Skeletal muscle satellite cell (primary cell): ENCODE measurements around the gene TAS2R5.
"Not testable (repeated sequence)": the region's sequence is repeated elsewhere in the genome, so short reads cannot be mapped to it uniquely, and the experiment has no call there.

Source experiments
- H3K27me3 ChIP-seq: 2 replicates; pipeline ENCODE4 v1.7.0; 2013; ENCODE audit warnings: low read length; ENCODE audit not compliant: control insufficient read depth, insufficient read depth
- H3K36me3 ChIP-seq: 2 replicates; pipeline ENCODE4 v1.7.0; 2013; ENCODE audit warnings: mild to moderate bottlenecking, control low read depth, low read length; ENCODE audit not compliant: insufficient read depth
- H3K4me1 ChIP-seq: 2 replicates; pipeline ENCODE4 v1.7.0; 2013; ENCODE audit warnings: low read length; ENCODE audit not compliant: control insufficient read depth, insufficient read depth
- H3K4me2 ChIP-seq: 2 replicates; pipeline ENCODE4 v1.7.0; 2013; ENCODE audit warnings: mild to moderate bottlenecking, low read length
- H3K4me3 ChIP-seq: 2 replicates; pipeline ENCODE4 v1.7.0; 2013; ENCODE audit warnings: low read length
- H3K9ac ChIP-seq: 2 replicates; pipeline ENCODE4 v1.7.0; 2013; ENCODE audit warnings: mild to moderate bottlenecking, low read depth, low read length, moderate library complexity
- H3K9me3 ChIP-seq: replicated peaks from 2 replicates; pipeline ENCODE4 v1.7.0; 2013; ENCODE audit warnings: mild to moderate bottlenecking, control low read depth, low read length

The TAS2R5 gene

DNA sequence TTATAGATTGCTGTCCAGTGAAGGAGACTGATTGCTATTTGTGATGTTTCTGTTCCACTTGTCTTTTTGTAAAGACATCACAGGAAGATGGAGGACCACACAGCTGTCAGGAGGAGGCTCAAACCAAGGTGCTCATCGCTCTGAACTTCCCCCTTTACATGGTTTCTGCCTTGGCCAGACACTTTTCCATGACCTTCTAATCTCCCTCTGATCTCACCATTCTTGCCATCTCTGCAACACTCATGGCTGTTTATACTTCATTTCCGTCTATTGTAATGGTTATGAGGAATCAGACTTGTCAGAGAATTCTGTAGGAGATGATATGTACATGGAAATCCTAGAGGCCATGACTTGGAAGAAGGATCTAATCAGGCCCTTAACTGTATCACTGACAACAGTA lies 1.7 kb upstream of the TAS2R5 start:
- Histone ChIP-seq H3K36me3 (no peaks in the 10 kb centered on the region), H3K27me3 (no peaks in the 10 kb centered on the region), H3K4me1 (no peaks in the 10 kb centered on the region), H3K9me3 (no peaks in the 10 kb centered on the region), H3K4me3 (no peak overlapping the region), H3K9ac (no peak overlapping the region), H3K4me2 (no peak overlapping the region)

- no peaks in the 10 kb centered on the region for H3K9me3 ChIP-seq
- H3K9ac ChIP-seq, result no peak overlapping the region
- no peaks in the 10 kb centered on the region for H3K36me3 ChIP-seq
- H3K27me3 ChIP-seq, result no peaks in the 10 kb centered on the region
- H3K4me3 ChIP-seq, result no peak overlapping the region
- no peak overlapping the region for H3K4me2 ChIP-seq
- no peaks in the 10 kb centered on the region for H3K4me1 ChIP-seq
These were observed 2.5 kb downstream of the TAS2R5 start for GRCh38 chr7:141792526-141792925.

- Histone ChIP-seq H3K9me3 (no peaks in the 10 kb centered on the region), H3K36me3 (no peaks in the 10 kb centered on the region), H3K9ac (no peak overlapping the region), H3K4me3 (no peak overlapping the region), H3K4me1 (no peaks in the 10 kb centered on the region), H3K27me3 (no peaks in the 10 kb centered on the region), H3K4me2 (no peak overlapping the region)
These were observed 30.1 kb downstream of the TAS2R5 start for GRCh38 chr7:141820067-141820466.

- not testable (repeated sequence) for H3K9ac ChIP-seq, H3K36me3 ChIP-seq, H3K27me3 ChIP-seq, H3K9me3 ChIP-seq, H3K4me1 ChIP-seq, H3K4me3 ChIP-seq, H3K4me2 ChIP-seq
These were observed 32.4 kb downstream of the TAS2R5 start for GRCh38 chr7:141822432-141822831.

DNA sequence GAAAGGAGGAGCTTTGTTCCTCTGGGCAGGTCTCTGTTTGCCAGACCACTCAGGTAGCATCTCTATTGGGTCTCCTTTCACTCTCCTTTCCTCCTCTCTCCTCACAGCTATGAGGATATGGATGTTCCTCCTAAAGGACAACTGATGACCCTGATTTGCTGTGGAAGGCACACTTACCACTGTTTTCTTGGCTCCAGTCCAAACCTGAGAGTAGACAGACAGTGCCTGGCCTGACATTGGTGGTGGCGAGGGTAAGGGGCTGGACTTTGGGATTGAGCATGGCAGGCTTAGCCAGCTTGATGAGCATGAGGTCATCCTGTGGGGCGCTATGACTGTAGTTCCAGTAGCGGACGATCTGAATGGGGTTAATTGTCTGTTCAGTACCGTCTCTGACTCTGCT lies 47.7 kb downstream of the TAS2R5 start:
- no peak overlapping the region for H3K4me3 ChIP-seq
- no peak overlapping the region for H3K9ac ChIP-seq
- H3K4me1 ChIP-seq, result no peaks in the 10 kb centered on the region
- no peaks in the 10 kb centered on the region for H3K27me3 ChIP-seq
- H3K4me2 ChIP-seq, result no peak overlapping the region
- no peaks in the 10 kb centered on the region for H3K9me3 ChIP-seq
- H3K36me3 ChIP-seq, result no peaks in the 10 kb centered on the region

DNA sequence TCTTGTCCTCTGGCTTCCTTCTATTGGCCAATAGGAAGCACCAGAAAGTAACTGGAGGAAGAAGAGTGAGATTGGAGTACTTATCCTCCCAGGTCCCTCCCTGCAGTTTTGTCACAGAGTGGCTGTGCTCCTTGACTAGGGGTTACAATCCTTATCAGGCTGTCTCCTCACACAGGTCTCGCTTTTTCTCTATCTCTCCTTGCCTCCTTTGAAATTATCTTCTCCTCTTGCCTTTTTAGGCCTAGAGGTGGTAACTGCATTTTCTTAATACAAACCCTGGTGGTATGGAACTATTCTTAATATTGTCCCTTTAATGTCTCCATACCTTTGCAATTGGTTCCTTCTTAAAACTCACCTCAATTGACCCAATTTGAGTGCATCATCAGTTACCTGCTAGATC lies 48.6 kb downstream of the TAS2R5 start:
- Histone ChIP-seq H3K4me3 (no peak overlapping the region), H3K36me3 (no peaks in the 10 kb centered on the region), H3K27me3 (no peaks in the 10 kb centered on the region), H3K4me1 (no peaks in the 10 kb centered on the region), H3K9me3 (no peaks in the 10 kb centered on the region), H3K9ac (no peak overlapping the region), H3K4me2 (no peak overlapping the region)

DNA sequence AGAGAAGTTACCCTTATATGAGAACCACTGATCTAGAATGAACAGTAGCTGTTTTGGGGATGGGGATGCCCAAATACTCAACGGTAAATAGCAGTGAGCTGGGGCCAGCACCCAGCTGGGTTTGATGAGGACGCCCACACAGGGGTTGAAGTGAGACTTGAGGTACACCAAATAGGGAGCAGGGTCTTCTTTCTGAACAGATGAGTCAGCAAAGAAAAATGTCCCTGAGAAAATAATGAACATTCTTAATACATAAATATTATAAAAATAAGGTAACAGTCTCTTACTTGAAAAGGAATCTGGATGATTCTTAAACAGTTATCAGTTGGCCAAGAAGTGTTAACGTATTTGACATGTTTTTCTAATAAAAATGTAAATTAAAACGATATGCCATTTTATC lies 49.2 kb downstream of the TAS2R5 start:
- Histone ChIP-seq H3K4me1 (no peaks in the 10 kb centered on the region), H3K9me3 (no peaks in the 10 kb centered on the region), H3K36me3 (no peaks in the 10 kb centered on the region), H3K27me3 (no peaks in the 10 kb centered on the region), H3K4me2 (no peak overlapping the region), H3K9ac (no peak overlapping the region), H3K4me3 (no peak overlapping the region)

DNA sequence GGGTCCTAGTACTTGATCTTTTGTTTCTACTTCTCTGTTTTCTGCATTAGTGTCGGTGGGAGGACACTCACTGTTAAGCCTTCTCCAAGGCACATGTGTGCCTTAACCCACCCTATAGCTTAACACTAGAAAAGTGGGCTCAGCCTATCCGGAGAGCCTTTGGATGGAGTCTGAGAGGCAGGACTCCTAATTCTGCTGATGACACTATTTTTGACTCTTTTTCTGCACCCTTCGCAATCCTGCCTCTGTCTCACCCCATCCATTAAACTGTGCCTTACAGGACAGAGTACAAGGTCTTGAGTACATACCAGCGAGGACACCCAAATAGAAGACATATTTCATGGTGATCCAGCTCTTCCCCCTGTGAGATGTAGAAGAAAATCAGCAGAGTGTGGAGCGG lies 50.7 kb downstream of the TAS2R5 start:
- no peaks in the 10 kb centered on the region for H3K36me3 ChIP-seq

More for the DNA sequence above, 50.7 kb downstream of the TAS2R5 start:
- Histone ChIP-seq H3K4me1 (no peaks in the 10 kb centered on the region), H3K4me3 (no peak overlapping the region), H3K9ac (no peak overlapping the region), H3K27me3 (no peaks in the 10 kb centered on the region), H3K9me3 (no peaks in the 10 kb centered on the region), H3K4me2 (no peak overlapping the region)
